CD4-positive, alpha-beta T cell treated with Interleukin-4 for 4 hours (primary cell): Measurements from ENCODE around the gene UCP2.

Source experiments
- DNase-seq: peaks from one replicate; pipeline ENCODE4 v3.0.0-alpha.2; 2020

Gene UCP2

GRCh38 chr11:74009675-74010305 lies 27.1 kb upstream of the UCP2 start:
- no peak for DNase-seq

DNA sequence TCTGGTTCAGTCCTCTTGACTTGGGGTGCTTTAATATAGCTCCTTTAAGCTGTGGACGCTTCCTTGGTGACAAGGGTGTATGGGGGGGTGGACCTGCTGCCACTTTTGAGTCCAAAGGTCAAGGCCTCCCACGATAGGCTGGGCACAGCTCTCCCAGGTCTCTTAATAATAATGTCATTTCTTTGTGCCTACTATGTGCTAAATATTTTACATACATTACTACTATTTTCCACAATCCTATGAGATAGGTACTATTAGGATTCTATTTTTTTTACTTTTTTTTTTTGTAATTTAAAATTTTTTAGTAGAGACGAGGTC lies 26.5 kb upstream of the UCP2 start:
- DNase-seq: no peak

- DNase-seq: no peak
These were observed 26.0 kb upstream of the UCP2 start, which contains the start of gene UCP3 for GRCh38 chr11:74008373-74009229. UCP3 (minus strand) TSS chr11:74009085; CDS start chr11:74007042, 2,043 bp downstream.

DNA sequence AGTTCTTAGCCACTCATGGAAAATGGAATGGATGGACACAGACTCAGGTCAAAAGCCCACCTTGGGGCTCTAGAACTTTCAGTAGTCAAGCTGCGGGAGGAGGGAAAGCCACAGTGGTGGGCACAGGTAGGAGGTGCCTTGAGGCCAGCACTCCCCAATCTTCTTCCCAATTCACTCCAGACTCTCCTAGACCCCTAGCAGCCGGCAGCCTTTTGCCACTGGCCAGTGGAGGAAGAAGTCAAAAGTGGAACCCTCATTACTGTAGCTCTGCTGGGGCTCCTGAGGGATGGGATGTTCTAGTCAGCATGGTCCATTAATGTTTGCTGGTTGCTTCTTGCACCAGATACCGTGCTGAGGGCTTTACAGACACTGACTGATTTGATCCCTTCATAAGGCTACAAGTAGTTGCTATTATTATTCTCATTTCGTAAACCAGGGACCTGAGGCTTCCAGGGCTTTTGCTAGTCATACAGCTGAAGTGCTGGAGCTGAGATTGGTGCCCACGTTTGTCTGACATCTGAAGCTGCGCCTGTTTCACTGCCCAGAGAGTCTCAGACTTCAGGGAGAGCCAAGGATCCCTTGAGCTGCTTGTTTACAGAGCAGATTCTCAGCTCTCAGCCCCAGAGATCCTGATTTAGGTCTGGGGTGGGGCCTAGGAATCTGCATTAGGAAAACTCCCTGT lies 25.2 kb upstream of the UCP2 start:
- DNase-seq: no peak

DNA sequence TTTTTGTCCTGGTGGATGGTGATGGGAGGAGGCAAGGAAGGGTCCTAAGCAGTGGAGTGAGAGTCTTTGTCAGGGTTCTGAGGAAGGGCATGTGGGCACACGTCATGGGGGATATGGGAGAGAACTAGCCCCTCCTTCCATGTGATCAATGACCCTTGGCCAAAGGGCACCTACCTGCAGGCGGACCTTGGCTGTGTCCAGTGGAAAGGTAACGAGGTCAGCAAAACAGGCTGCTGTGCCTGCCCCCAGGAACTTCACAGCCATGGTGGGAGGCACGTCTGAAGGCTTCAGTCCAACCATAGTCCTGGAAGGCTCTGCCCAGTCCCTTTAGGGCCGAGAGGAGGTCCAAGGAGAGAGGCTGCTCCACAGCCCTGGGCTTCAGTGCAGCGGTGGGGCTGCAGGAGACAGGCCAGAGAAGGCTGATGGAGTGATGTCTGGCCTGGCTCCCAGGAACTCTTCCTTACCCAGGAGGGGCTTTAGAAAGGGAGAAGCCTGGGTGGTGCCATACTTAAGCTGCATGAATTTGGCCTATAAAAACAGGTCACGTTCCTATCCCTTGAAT lies 24.2 kb upstream of the UCP2 start:
- no peak for DNase-seq

GRCh38 chr11:74005721-74006517 lies 23.3 kb upstream of the UCP2 start:
- DNase-seq: no peak

GRCh38 chr11:74004759-74005615 lies 22.3 kb upstream of the UCP2 start:
- peak; percentile 94 for DNase-seq

DNA sequence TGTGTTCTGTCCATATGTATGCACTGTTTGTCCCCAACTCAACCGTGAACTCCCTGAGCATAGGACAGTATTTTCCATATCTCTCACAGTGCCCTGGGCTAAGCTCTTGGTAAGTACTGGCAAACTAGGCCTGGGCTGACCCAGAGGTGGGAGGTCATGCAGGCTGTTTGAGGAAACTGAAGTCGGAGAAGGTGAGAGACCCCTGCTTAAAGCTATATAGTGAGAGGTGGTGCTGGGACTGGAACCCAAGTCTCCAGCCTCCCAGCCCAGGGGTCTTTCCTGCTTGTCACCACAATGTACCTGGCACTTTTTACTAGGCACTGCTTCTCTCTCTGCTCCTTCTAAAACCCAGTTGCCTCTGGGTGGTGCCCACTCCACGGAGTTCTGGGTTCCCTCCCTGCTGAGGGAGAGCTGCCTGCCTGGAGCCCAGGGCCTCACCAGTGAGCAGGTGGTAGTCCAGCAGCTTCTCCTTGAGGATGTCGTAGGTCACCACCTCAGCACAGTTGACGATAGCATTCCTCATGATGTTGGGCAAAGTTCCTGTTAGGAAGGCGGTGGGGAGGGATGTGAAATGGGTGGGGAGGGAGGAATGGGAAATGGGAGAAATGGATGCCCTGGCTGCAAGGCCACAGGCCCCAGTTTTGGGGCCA lies 21.5 kb upstream of the UCP2 start:
- DNase-seq: no peak

DNA sequence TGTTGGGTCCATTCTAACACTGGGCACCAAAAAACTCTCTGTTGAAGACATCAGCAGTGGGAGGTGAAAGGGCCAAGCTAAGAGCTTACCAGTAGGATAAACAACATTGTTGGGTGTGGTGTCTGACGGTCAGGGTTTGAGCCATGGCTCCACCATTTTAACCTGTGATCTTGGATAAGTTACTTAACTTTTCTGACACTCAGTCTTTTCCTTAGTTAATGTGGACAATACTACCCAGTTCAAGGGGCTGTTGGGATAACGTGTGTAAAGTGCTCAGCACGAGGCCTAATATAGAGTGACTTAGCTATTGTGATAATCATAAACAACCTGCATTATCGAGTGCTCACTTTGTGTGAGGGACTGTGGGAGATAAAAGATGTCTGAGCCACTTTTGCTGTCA lies 20.2 kb upstream of the UCP2 start:
- DNase-seq: no peak

DNA sequence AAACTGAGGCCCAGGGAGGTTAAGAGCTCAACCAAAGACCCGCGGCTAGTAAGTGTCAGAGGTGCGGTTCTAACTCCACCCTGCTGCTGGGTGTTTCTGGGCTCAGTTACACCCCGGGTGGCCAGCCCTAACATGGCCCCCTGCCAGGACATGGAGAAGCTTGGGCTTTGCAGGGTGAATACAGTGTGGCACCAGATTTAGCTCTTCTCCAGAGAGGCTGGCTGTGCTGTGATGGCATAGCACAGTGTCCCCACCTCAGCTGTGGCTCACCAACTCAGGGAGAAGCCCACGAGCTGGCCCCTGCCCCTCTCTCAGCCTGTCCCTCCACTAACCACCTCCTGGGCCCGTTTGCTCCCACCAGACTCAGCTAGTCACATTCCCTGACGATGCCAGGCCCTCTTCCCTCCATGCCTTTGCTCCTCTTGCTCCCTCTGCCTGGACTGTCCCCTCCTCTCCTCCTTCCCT lies 19.2 kb upstream of the UCP2 start:
- DNase-seq: no peak

DNA sequence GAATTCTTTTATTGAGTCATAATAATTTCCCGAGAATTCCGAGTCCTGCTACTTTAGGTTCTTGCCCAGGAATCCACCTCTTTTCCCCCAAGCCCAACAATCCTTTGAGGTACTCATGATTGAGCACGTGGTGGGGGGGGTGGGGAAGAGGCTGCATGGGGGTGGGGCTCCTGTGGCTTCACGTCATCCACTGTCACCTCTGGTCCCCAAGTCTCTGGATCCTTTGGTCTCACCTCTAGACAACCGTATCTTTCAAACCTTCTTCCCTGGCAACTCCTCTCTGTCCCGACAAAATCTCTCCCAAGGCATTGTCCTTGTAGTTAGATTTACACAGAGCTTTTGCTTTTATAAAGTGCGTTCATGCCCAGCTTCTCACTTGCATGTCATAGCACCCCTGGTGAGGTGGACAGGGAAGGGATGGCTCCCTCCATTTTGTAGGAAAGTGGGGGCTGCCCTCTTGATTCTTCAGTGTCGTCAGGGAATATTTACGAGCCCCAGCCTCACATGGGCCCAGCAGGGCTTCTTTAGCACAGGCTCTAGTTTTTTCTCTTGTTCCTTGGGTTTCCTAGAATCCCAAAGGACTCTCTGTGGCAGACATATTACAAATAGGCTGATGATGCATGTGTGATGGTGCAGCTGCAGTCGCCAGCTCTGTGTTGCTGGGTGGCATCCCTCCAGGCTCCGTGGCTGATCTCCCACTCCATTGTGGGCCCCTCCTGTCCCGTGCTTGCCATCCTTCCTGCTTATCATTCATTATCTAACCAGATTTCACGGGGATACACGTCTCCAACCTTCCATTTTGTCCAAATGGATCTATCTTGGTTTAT lies 17.9 kb upstream of the UCP2 start:
- no peak for DNase-seq

- no peak for DNase-seq
These were observed 17.1 kb upstream of the UCP2 start for GRCh38 chr11:73999581-74000306.

- DNase-seq: no peak
These were observed 16.4 kb upstream of the UCP2 start for GRCh38 chr11:73998846-73999575.

DNA sequence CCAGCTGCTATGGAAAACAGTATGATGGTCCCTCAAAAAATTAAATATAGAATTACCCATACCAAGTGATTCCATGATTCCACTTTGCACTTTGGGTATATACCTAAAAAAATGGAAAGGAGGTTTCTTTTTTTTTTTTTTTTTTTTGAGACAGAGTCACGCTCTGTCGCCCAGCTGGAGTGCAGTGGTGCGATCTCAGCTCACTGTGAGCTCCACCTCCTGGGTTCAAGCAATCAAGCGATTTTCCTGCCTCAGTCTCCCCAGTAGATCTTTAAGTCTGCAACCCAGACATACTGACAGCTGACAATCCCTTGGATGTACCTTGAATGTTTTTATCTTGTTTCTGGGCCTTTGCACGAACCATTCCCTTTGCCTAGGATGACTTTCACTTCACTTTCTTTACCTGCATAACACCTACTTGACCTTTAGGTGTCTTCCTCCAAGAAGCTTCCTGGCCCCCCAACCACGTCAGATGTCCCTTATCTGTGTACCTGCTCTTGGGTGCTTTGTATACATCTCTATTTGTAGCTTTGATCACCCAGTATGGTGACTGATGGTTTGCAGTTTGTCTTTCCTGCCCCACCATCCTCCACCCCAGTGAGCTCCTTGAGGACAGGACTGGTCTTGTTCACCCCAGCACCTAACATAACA lies 14.6 kb upstream of the UCP2 start:
- no peak for DNase-seq

DNA sequence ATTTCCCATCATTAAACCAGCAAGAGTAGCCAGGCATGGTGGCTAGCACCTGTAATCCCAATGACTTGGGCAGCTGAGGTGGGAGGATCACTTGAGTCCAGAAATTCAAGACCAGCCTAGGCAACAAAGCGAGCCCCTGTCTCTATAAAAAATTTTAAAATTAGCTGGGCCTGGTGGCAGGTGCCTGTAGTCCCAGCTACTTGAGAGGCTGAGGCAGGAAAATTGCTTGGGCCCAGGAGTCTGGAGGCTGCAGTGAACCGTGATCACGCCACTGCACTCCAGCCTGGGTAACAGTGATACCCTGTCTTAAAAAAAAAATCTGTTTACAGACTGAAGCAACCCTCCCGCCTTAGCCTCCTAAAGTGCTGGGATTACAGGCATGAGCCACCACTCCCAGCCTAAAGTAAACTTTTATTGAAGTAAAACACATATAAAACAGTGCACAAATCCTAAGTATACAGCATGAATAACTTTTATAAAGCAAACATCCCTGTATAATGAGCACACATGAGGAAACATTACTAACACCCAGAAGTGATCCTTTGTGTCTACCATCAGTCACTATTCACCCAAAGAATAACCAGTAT lies 13.6 kb upstream of the UCP2 start:
- DNase-seq: no peak

DNA sequence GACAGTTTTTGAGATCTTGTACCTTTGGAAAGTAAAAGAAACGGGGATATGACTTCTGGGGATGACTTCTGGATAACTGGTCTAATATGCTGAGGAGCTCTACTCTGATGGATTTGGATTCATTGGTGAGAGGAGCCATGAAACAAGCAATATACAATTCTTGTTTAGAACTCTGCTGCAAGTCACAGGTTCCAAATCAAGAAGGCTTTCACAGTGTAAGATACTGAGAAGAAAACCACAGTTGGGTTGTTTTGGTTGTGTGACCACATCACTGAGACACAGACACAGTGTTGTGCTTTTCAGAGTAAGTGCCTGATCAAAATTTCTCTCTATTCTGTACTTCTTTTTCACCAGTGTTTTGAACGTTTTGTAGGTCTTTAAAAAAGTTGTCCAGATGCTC lies 13.1 kb upstream of the UCP2 start:
- peak; percentile 95 for DNase-seq

- DNase-seq: peak; percentile 95
These were observed 12.6 kb upstream of the UCP2 start for GRCh38 chr11:73995247-73995646.

DNA sequence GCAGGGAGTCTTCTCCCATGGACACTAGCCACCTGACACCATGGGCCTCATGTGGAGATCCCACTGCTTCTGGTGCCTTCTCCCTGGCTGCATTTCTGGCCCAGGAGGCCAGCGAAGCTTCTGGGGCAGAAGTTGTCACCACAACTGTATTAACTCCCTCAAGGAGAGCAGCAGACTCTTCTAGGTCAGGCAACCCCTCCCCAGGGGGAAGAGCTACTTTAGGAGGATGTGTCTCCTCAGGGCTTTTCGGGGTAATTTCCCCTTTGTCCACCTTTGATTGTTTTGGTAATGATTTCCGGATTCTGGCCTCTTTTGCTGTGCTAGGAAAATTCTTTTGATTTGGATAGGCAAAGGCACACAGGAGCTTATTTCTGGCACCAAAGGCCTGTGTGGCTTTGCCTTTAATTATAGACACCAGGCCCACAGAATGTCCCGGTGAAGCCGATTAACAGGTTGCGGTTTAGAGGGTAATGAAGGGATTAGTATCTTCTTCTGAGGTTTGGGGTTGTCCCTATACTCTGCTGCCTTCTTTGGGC lies 8.9 kb upstream of the UCP2 start:
- DNase-seq: no peak
